HL-60 (cell line): ENCODE data around the gene SUPT3H.

Source experiments
- DNase-seq, 2 experiments: peaks; one replicate each; pipeline ENCODE4 v3.0.0-alpha.2; 2010 to 2020; ENCODE audit warnings: low read depth in 1 of 2, low spot score in 1 of 2
- H3K27ac ChIP-seq: fragments of 250-450 bp; sonication (Bioruptor Pico); replicated peaks from 2 replicates; pipeline ENCODE4 v1.5.1; 2020; ENCODE audit warnings: mild to moderate bottlenecking, moderate library complexity
- H3K27me3 ChIP-seq: fragments of 250-450 bp; sonication (Bioruptor Pico); 2 replicates; pipeline ENCODE4 v1.5.1; 2021; ENCODE audit warnings: mild to moderate bottlenecking, moderate library complexity; ENCODE audit not compliant: insufficient read depth, poor library complexity, severe bottlenecking
- H3K4me3 ChIP-seq: replicated peaks from 2 replicates; pipeline ENCODE4 v1.5.1; 2011; ENCODE audit warnings: mild to moderate bottlenecking, control low read depth, low read length; ENCODE audit not compliant: insufficient read depth
- CTCF ChIP-seq: IDR thresholded peaks from one replicate; pipeline ENCODE4 v1.5.1; 2011; ENCODE audit warnings: low read length, control low read depth, inconsistent platforms; ENCODE audit not compliant: insufficient read depth
- GABPA ChIP-seq: IDR thresholded peaks from 2 replicates; pipeline ENCODE4 v1.6.1; 2012; ENCODE audit warnings: low read depth
- POLR2AphosphoS5 ChIP-seq: IDR thresholded peaks from 2 replicates; pipeline ENCODE4 v1.6.1; 2012; ENCODE audit warnings: low read depth
- REST ChIP-seq: IDR thresholded peaks from 2 replicates; pipeline ENCODE4 v1.6.1; 2012; ENCODE audit warnings: low read depth; ENCODE audit not compliant: insufficient replicate concordance
- SPI1 ChIP-seq: IDR thresholded peaks from 2 replicates; pipeline ENCODE4 v1.6.1; 2012; ENCODE audit warnings: low read depth, mild to moderate bottlenecking, borderline replicate concordance

SUPT3H gene

GRCh38 chr6:45253453-45253852 is 124.3 kb downstream of the SUPT3H start:
- H3K27me3 ChIP-seq: no peaks in the 10 kb centered on the region
- no peak for TF ChIP-seq POLR2AphosphoS5
- no peak for TF ChIP-seq SPI1
- TF ChIP-seq REST: no peak
- TF ChIP-seq CTCF: no peak
- no peak for DNase-seq
- no peak overlapping the region for H3K4me3 ChIP-seq
- no peak overlapping the region for H3K27ac ChIP-seq

- no peak for TF ChIP-seq CTCF
- TF ChIP-seq POLR2AphosphoS5: no peak
- TF ChIP-seq GABPA: no peak
- no peak for TF ChIP-seq REST
- no peak for TF ChIP-seq SPI1
- Histone ChIP-seq H3K27me3 (no peaks in the 10 kb centered on the region), H3K4me3 (no peak overlapping the region), H3K27ac (no peak overlapping the region)
- DNase-seq: no peak
Measured at GRCh38 chr6:45231660-45232059, 146.1 kb downstream of the SUPT3H start.

- Histone ChIP-seq H3K27me3 (no peaks in the 10 kb centered on the region), H3K27ac (no peak overlapping the region), H3K4me3 (no peak overlapping the region)
- no peak for DNase-seq
- no peak for TF ChIP-seq POLR2AphosphoS5
- no peak for TF ChIP-seq SPI1
- TF ChIP-seq REST: no peak
- TF ChIP-seq CTCF: no peak
- no peak for TF ChIP-seq GABPA
Measured at GRCh38 chr6:45229416-45229815, 148.3 kb downstream of the SUPT3H start.
